HepG2 (cell line): ENCODE data around the gene TOP1. TPM values are rescaled to one million over a fixed set of nuclear protein-coding genes. Genes with fewer than 3 reads are reported as not detected.
A peak's percentile ranks its signal among the peaks of the same experiment; 100 is the strongest.

ENCODE experiments used
- ATAC-seq: fragments of 200-7000 bp; cut with Tn5 transposase; 3 replicates; pipeline ENCODE4 v1.9.1; 2020; ENCODE audit warnings: mild to moderate bottlenecking, moderate library complexity
- BruUV-seq: library from RNA; stranded (reverse); fragments of 400-500 nt; replicated peaks from 2 replicates; lab custom pipeline; 2021; lab: Mats Ljungman, UMichigan
- CTCF ChIA-PET: fragments of 300-600 bp; formaldehyde crosslinking; extraction: SDS; loops from one replicate; lab custom pipeline; 2021; ENCODE audit warnings: low total read pairs, inconsistent platforms, low intra/inter-chr PET ratio; lab: Yijun Ruan, JAX
- POLR2A ChIA-PET: fragments of 350-600 bp; sonication (Branson Sonifier 250); formaldehyde crosslinking; loops from one replicate; lab custom pipeline; 2020; ENCODE audit warnings: antibody characterized with exemption, inconsistent platforms; lab: Yijun Ruan, JAX
- DNase-seq: peaks from one replicate; pipeline ENCODE4 v3.0.0-alpha.2; 2015; ENCODE audit warnings: low spot score
- FAIRE-seq: peaks from 3 replicates; lab custom pipeline; 2011; peaks lifted over from hg19 to GRCh38; lab: Jason Lieb, UNC
- H2AFZ ChIP-seq: one replicate; pipeline ENCODE4 v1.6.1; 2011; ENCODE audit warnings: low read length, inconsistent platforms
- H3K27ac ChIP-seq: fragments of 300-600 bp; 3 replicates; pipeline ENCODE4 v1.8.0; 2011; ENCODE audit warnings: mixed run types, mild to moderate bottlenecking, mixed read lengths, low read length, inconsistent platforms; ENCODE audit not compliant: insufficient read depth; ENCODE audit errors: extremely low read length
- H3K27me3 ChIP-seq, 2 experiments: fragments of 200-600 bp in 1 of 2; 2 replicates in 1 of 2; 3 replicates in 1 of 2; pipeline versions ENCODE4 v1.6.0 to v1.8.0; 2011; ENCODE audit warnings: low read length in 2 of 2, mild to moderate bottlenecking in 2 of 2, moderate library complexity in 2 of 2, inconsistent platforms in 1 of 2; ENCODE audit not compliant: insufficient read depth in 2 of 2, control insufficient read depth in 1 of 2
- H3K36me3 ChIP-seq, 2 experiments: fragments of 200-600 bp in 1 of 2; replicated peaks in 1 of 2; 2 replicates in 1 of 2; 3 replicates in 1 of 2; pipeline versions ENCODE4 v1.5.1 to v1.8.0; 2011; ENCODE audit warnings: low read length in 2 of 2, inconsistent platforms in 1 of 2; ENCODE audit not compliant: insufficient read depth in 2 of 2, control insufficient read depth in 1 of 2
- H3K4me1 ChIP-seq: 2 replicates; pipeline ENCODE4 v1.5.1; 2012; ENCODE audit warnings: low read length, inconsistent platforms; ENCODE audit not compliant: insufficient read depth
- H3K4me2 ChIP-seq: 2 replicates; pipeline ENCODE4 v1.6.0; 2011; ENCODE audit warnings: low read depth, low read length, inconsistent platforms
- H3K4me3 ChIP-seq, 3 experiments: fragments of 200-600 bp in 1 of 3; sonication (generic), shearing (Covaris generic) in 1 of 3; replicated peaks in 1 of 3; 2 replicates each; pipeline ENCODE4 v1.5.1; 2011 to 2016; ENCODE audit warnings: low read length in 3 of 3, inconsistent platforms in 2 of 3, low read depth in 2 of 3, mild to moderate bottlenecking in 2 of 3, control low read depth in 1 of 3, mixed read lengths in 1 of 3; ENCODE audit not compliant: insufficient read depth in 1 of 3
- H3K79me2 ChIP-seq: one replicate; pipeline ENCODE4 v1.6.1; 2011; ENCODE audit warnings: low read length, inconsistent platforms; ENCODE audit not compliant: insufficient read depth
- H3K9ac ChIP-seq: 2 replicates; pipeline ENCODE4 v1.6.0; 2011; ENCODE audit warnings: mild to moderate bottlenecking, low read depth, low read length, inconsistent platforms; ENCODE audit not compliant: insufficient read depth
- H3K9me3 ChIP-seq: 2 replicates; pipeline ENCODE4 v1.5.1; 2012; ENCODE audit warnings: mild to moderate bottlenecking, low read length
- H4K20me1 ChIP-seq: 2 replicates; pipeline ENCODE4 v1.6.0; 2011; ENCODE audit warnings: inconsistent platforms, mild to moderate bottlenecking, low read length, moderate library complexity; ENCODE audit not compliant: insufficient read depth
- BCL6 ChIP-seq: IDR thresholded peaks from 2 replicates; pipeline ENCODE4 v1.6.1; 2016; ENCODE audit warnings: missing genetic modification reagents, missing compliant biosample characterization
- GLI4 ChIP-seq: sonication (generic); formaldehyde crosslinking; IDR thresholded peaks from 2 replicates; pipeline ENCODE4 v1.5.1; 2020; ENCODE audit warnings: missing genetic modification reagents, mild to moderate bottlenecking, moderate library complexity, borderline replicate concordance
- HNRNPL ChIP-seq: fragments of 200-400 bp; formaldehyde crosslinking; IDR thresholded peaks from 2 replicates; pipeline ENCODE4 v1.6.1; 2017; ENCODE audit warnings: mild to moderate bottlenecking, low read depth, low read length
- MAFF ChIP-seq: IDR thresholded peaks from 2 replicates; pipeline ENCODE4 v1.6.1; 2011; ENCODE audit warnings: low read depth, low read length, improper control_type of control experiment
- MAFK ChIP-seq, 2 experiments: IDR thresholded peaks in 1 of 2; conservative IDR thresholded peaks in 1 of 2; 2 replicates each; pipeline ENCODE4 v1.6.1; 2011; ENCODE audit warnings: improper control_type of control experiment in 2 of 2, low read length in 2 of 2
- SAP130 ChIP-seq: IDR thresholded peaks from 2 replicates; pipeline ENCODE4 v1.6.1; 2016; ENCODE audit warnings: low read depth
- WGBS: methylation state at CpG from one replicate; pipeline ENCODE4 v1.1.6; 2017; ENCODE audit warnings: low lambda C conversion rate; 5-methylcytosine and 5-hydroxymethylcytosine counted together
- in situ Hi-C: cut with HindIII; loops from 2 replicates; pipeline ENCODE4 v1.10.0; 2017; ENCODE audit warnings: low pct_unique_long_range_greater_than_20kb; ENCODE audit not compliant: extremely low pct_ligation_motif_present
- intact Hi-C: fragments of 100-400 bp; cut with micrococcal nuclease; formaldehyde crosslinking; loops from one replicate; pipeline ENCODE4 v1.10.0; 2022; ENCODE audit not compliant: unreplicated experiment
- polyA plus RNA-seq, 8 experiments: library from polyadenylated mRNA; depleted of rRNA in 3 of 8; stranded (reverse) in 7 of 8; unstranded in 1 of 8; fragments of >200 nt; fragmentation: Illumina TruSeq in 4 of 8; extraction: Trizol in 4 of 8; gene quantifications; 2 replicates each; pipeline versions ENCODE4 v1.2.1 to v1.2.3, GENCODE V29; 2011 to 2016; ENCODE audit warnings: low read depth in 4 of 8, missing spikeins in 1 of 8, mixed read lengths in 1 of 8; ENCODE audit not compliant: insufficient read depth in 1 of 8
- total RNA-seq, 5 experiments: library from RNA; depleted of rRNA; stranded (reverse); fragments of >200 nt; fragmentation: Illumina TruSeq; extraction: Trizol; gene quantifications; 2 replicates each; pipeline ENCODE4 v1.2.3, GENCODE V29; 2016; ENCODE audit warnings: low read depth in 1 of 5
- TF ChIP-seq, protein P1 (sequence below): sonication (generic); formaldehyde crosslinking; IDR thresholded peaks from 2 replicates; pipeline ENCODE4 v1.5.0; 2020; ENCODE audit warnings: missing genetic modification reagents
- TF ChIP-seq, protein P2 (sequence below): sonication (generic); formaldehyde crosslinking; IDR thresholded peaks from 2 replicates; pipeline ENCODE4 v1.4.0; 2020; ENCODE audit warnings: missing genetic modification reagents, borderline replicate concordance
- TF ChIP-seq, protein P3 (sequence below): sonication (generic); formaldehyde crosslinking; IDR thresholded peaks from 2 replicates; pipeline ENCODE4 v1.8.0; 2022; ENCODE audit warnings: missing genetic modification reagents, mild to moderate bottlenecking, borderline replicate concordance
- TF ChIP-seq, protein P4 (sequence below): IDR thresholded peaks from 2 replicates; pipeline ENCODE4 v1.6.1; 2018; ENCODE audit warnings: missing genetic modification reagents, mild to moderate bottlenecking, missing compliant biosample characterization

Gene TOP1
- total and polyA plus RNA-seq, 2 of the 13 experiments (the other 11 are each of a cell fraction or from before 2014, with no cell fraction given), result 10.2 to 19.4 TPM

DNA sequence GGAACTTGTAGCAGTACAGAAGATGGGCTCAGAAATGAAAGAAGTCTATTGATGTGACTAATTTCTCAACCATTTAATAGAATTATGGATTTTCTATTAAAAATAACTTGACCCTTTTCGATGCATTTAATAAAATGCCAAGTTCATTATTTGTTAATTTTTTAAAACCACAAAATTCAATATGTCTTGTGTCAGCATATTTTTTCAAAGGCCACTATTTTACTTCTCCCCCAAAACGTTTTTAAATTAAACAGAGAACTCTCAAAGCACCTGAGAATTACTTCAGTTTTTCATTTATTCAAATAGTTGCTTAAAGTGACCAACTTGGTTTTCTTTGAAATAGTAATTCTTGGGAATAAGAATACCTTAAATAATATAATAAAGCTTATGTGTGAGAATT is 8.6 kb downstream of the TOP1 start:
- H2AFZ ChIP-seq, result no peak overlapping the region
- no peaks in the 10 kb centered on the region for H3K27me3 ChIP-seq
- CTCF ChIA-PET, result no interaction called here
- intact Hi-C loops (no loop called here), in situ Hi-C loops (no loop called here)
- peaks cover 93% of the 10 kb centered on the region for H3K79me2 ChIP-seq
- DNase-seq, result no peak
- 85% methylated on average over 2 of the region's 2 CpGs for WGBS
- peak overlapping the region; percentile 84 for H3K27ac ChIP-seq
- peak overlapping the region in 1 of 3 experiments; percentile 26; a peak in 1 of 6 replicates for H3K4me3 ChIP-seq
- peak overlapping the region; percentile 86; the same call in 1 of the 2 replicates for H3K4me2 ChIP-seq
- H4K20me1 ChIP-seq, result peaks cover 10% of the 10 kb centered on the region
- no TSS peak for BruUV-seq
- no peak overlapping the region for H3K9ac ChIP-seq
- POLR2A ChIA-PET, result interaction anchor here (1.2 to 2.2 kb wide), 5 partner anchors 7 to 49 kb away, joined by 3 to 9 read pairs (median 5); no protein-coding TSS in a partner anchor
- peaks cover 3 to 9% of the 10 kb centered on the region in 2 experiments; a peak in 3 of 5 replicates for H3K36me3 ChIP-seq
- H3K9me3 ChIP-seq, result no peaks in the 10 kb centered on the region
- H3K4me1 ChIP-seq, result peaks cover 98% of the 10 kb centered on the region
- ATAC-seq, result no peak
- TF ChIP-seq MAFF (peak; percentile 95), MAFK (conservative IDR thresholded peaks at IDR 0.05 in 1 of 2, IDR thresholded peaks at IDR 0.05 in 1 of 2; ENCODE audit: low read length in 2 of 2) (peak; percentile 92 to 97), GLI4 (CRISPR knock-in tag) (no peak)
- no peak for FAIRE-seq

DNA sequence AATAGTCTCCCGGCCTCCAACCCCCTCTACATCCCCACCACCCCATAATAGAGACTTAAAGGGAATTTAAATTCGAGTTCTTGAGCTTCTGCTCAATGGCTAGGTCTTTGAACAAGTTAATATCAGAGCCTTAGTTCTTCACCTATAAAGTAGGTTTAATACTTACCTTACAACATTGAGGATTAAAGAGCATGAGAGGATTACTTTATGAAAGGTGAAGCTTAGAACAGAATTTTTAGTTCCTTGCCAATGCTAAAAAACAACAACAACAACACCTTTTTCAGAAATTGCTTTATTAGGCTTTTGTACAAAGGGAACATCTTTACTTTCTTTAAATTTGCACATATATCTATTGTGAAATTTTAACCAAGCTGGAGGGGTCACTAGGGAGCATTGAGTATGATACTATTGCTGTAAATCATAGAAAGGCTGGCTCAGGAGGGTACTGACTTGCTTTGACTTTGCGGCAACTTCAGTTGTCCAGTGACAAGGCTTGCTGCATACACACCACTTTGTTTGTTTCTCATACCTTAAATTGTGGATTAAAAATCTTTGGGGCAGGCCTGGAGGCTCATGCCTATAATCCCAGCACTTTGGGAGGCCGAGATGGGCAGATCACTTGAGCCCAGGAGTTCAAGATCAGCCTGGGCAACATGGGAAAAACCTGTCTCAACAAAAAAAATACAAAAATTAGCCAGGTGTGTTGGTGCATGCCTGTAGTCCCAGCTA is 9.7 kb downstream of the TOP1 start:
- no peaks in the 10 kb centered on the region for H4K20me1 ChIP-seq
- ChIA-PET POLR2A (interaction anchor here (1.1 to 2.2 kb wide), 7 partner anchors 8 to 50 kb away, joined by 3 to 9 read pairs (median 4); no protein-coding TSS in a partner anchor), CTCF (no interaction called here)
- no peaks in the 10 kb centered on the region for H3K9me3 ChIP-seq
- BruUV-seq, result no TSS peak
- H3K4me1 ChIP-seq, result peaks cover 93% of the 10 kb centered on the region
- intact Hi-C loops (loop anchor here (2.0 kb wide), 1 partner anchor 40 kb away; no protein-coding TSS in a partner anchor), in situ Hi-C loops (no loop called here)
- H3K27me3 ChIP-seq, result no peaks in the 10 kb centered on the region
- peak; percentile 79 for ATAC-seq
- H3K36me3 ChIP-seq, result peaks cover 1 to 11% of the 10 kb centered on the region in 2 experiments; a peak in 3 of 5 replicates
- H3K4me3 ChIP-seq, result peak overlapping the region; percentile 26 to 57 (median 39)
- FAIRE-seq, result no peak
- peak overlapping the region; percentile 84 for H3K27ac ChIP-seq
- peak overlapping the region; percentile 86 for H3K4me2 ChIP-seq
- peaks cover 93% of the 10 kb centered on the region for H3K79me2 ChIP-seq
- WGBS, result 35% methylated on average over 4 of the region's 4 CpGs
- H3K9ac ChIP-seq, result peak overlapping the region; percentile 69
- H2AFZ ChIP-seq, result no peak overlapping the region
- peak; percentile 56 for DNase-seq
- TF ChIP-seq BCL6 (CRISPR knock-in tag) (0 out of 2 replicates have a peak, but pooled peaks have one; percentile 6), SAP130 (CRISPR knock-in tag) (no peak), HNRNPL (no peak)
- TF ChIP-seq, protein P1, sequence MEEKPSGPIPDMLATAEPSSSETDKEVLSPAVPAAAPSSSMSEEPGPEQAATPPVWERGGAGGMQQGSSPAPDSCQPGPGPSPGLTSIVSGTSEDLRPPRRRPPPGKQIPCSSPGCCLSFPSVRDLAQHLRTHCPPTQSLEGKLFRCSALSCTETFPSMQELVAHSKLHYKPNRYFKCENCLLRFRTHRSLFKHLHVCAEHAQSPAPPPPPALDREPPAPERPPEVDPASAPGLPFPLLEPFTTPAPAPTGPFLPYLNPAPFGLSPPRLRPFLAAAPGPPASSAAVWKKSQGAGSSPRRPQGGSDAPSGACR (CRISPR knock-in tag), result peak; percentile 33; the same call in 1 of the 2 replicates
- TF ChIP-seq, protein P2, sequence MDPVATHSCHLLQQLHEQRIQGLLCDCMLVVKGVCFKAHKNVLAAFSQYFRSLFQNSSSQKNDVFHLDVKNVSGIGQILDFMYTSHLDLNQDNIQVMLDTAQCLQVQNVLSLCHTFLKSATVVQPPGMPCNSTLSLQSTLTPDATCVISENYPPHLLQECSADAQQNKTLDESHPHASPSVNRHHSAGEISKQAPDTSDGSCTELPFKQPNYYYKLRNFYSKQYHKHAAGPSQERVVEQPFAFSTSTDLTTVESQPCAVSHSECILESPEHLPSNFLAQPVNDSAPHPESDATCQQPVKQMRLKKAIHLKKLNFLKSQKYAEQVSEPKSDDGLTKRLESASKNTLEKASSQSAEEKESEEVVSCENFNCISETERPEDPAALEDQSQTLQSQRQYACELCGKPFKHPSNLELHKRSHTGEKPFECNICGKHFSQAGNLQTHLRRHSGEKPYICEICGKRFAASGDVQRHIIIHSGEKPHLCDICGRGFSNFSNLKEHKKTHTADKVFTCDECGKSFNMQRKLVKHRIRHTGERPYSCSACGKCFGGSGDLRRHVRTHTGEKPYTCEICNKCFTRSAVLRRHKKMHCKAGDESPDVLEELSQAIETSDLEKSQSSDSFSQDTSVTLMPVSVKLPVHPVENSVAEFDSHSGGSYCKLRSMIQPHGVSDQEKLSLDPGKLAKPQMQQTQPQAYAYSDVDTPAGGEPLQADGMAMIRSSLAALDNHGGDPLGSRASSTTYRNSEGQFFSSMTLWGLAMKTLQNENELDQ, result 0 out of 2 replicates have a peak, but pooled peaks have one; percentile 25
- TF ChIP-seq, protein P3, sequence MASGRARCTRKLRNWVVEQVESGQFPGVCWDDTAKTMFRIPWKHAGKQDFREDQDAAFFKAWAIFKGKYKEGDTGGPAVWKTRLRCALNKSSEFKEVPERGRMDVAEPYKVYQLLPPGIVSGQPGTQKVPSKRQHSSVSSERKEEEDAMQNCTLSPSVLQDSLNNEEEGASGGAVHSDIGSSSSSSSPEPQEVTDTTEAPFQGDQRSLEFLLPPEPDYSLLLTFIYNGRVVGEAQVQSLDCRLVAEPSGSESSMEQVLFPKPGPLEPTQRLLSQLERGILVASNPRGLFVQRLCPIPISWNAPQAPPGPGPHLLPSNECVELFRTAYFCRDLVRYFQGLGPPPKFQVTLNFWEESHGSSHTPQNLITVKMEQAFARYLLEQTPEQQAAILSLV (CRISPR knock-in tag), result 0 out of 2 replicates have a peak, but pooled peaks have one; percentile 65
- TF ChIP-seq, protein P4, sequence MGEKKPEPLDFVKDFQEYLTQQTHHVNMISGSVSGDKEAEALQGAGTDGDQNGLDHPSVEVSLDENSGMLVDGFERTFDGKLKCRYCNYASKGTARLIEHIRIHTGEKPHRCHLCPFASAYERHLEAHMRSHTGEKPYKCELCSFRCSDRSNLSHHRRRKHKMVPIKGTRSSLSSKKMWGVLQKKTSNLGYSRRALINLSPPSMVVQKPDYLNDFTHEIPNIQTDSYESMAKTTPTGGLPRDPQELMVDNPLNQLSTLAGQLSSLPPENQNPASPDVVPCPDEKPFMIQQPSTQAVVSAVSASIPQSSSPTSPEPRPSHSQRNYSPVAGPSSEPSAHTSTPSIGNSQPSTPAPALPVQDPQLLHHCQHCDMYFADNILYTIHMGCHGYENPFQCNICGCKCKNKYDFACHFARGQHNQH (CRISPR knock-in tag), result no peak
